ENCODE measurements around the gene RNF220.

DNA sequence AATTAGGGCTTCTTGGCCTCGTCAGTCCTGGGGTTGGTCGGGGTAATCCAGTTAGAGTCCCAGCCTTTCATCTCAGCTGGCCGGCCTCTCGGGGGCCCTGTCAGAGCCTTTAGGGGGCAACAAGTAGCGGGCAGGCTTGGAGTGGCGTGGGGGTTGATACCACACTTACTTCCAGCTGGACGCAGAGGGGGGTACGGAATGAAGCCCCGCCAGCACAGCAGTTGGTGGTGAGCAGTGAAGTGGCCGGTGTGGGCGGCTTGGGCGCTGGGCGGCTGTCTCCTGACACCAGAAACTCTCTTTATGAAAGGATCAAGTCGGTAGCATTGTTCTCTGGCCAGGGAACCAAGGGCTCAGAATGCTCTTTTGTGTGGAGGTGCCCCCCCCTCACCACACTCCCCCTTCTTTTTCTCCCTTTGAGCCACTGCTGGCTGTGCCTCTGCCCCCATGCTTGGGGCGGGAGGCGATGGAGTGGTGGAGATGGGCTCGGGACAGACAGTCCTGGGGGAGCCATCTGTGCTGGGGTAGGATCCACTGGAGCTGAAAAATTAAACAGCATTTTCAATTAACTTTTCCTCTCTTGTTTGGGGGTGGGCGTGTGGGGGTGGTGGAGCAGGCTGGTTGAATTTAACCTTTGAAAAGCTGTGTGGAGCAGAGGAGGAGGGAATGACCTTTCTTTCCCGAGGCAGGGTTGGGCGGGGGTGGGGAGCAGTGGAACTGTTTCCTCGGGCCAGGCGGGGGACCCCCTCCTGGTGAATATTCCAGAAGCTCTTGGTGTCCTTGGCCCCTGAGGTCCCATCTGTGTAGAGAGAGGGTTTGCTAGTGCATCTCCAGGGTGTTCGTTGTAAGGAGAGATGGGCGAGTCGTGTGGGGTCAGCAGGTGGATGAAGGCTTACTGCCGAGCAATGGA lies 102.7 kb downstream of the RNF220 start:
- TF ChIP-seq CTCF (IDR thresholded peaks at IDR 0.05) (no peak), POLR2A (IDR thresholded peaks at IDR 0.05) (no peak)
